Measurements from ENCODE around the gene SGCG. TPM values are rescaled to one million over a fixed set of nuclear protein-coding genes. Genes with fewer than 3 reads are reported as not detected.

The SGCG gene
- total RNA-seq, 1 donor from 2014 or later, result 2.1 TPM

- DNase-seq (ENCODE audit: low read depth) (no peak), FAIRE-seq (no peak)
- Histone ChIP-seq H3K36me3 (ENCODE audit: control insufficient read depth, insufficient read depth, low read length) (no peaks in the 10 kb centered on the region), H3K27me3 (ENCODE audit: control insufficient read depth, insufficient read depth, low read length) (no peaks in the 10 kb centered on the region), H3K4me3 (ENCODE audit: low read depth, low read length) (no peak overlapping the region)
- TF ChIP-seq, protein P1, sequence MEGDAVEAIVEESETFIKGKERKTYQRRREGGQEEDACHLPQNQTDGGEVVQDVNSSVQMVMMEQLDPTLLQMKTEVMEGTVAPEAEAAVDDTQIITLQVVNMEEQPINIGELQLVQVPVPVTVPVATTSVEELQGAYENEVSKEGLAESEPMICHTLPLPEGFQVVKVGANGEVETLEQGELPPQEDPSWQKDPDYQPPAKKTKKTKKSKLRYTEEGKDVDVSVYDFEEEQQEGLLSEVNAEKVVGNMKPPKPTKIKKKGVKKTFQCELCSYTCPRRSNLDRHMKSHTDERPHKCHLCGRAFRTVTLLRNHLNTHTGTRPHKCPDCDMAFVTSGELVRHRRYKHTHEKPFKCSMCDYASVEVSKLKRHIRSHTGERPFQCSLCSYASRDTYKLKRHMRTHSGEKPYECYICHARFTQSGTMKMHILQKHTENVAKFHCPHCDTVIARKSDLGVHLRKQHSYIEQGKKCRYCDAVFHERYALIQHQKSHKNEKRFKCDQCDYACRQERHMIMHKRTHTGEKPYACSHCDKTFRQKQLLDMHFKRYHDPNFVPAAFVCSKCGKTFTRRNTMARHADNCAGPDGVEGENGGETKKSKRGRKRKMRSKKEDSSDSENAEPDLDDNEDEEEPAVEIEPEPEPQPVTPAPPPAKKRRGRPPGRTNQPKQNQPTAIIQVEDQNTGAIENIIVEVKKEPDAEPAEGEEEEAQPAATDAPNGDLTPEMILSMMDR (IDR thresholded peaks at IDR 0.05; ENCODE audit: insufficient read depth, low read length, severe bottlenecking), result no peak
These were observed 2.5 kb downstream of the SGCG start for GRCh38 chr13:23183292-23183691.

GRCh38 chr13:23185542-23185941 lies 4.8 kb downstream of the SGCG start:
- H3K27me3 ChIP-seq (ENCODE audit: control insufficient read depth, insufficient read depth, low read length), result no peaks in the 10 kb centered on the region
- FAIRE-seq, result no peak
- no peak for DNase-seq (ENCODE audit: low read depth)
- TF ChIP-seq, protein P1 (IDR thresholded peaks at IDR 0.05; ENCODE audit: insufficient read depth, low read length, severe bottlenecking), result no peak
- no peaks in the 10 kb centered on the region for H3K36me3 ChIP-seq (ENCODE audit: control insufficient read depth, insufficient read depth, low read length)
- H3K4me3 ChIP-seq (ENCODE audit: low read depth, low read length), result no peak overlapping the region

GRCh38 chr13:23201870-23202269 lies 21.1 kb downstream of the SGCG start:
- DNase-seq (ENCODE audit: low read depth) (no peak), FAIRE-seq (no peak)
- Histone ChIP-seq H3K27me3 (ENCODE audit: control insufficient read depth, insufficient read depth, low read length) (no peaks in the 10 kb centered on the region), H3K4me3 (ENCODE audit: low read depth, low read length) (no peak overlapping the region), H3K36me3 (ENCODE audit: control insufficient read depth, insufficient read depth, low read length) (no peaks in the 10 kb centered on the region)
- TF ChIP-seq, protein P1 (IDR thresholded peaks at IDR 0.05; ENCODE audit: insufficient read depth, low read length, severe bottlenecking), result no peak

DNA sequence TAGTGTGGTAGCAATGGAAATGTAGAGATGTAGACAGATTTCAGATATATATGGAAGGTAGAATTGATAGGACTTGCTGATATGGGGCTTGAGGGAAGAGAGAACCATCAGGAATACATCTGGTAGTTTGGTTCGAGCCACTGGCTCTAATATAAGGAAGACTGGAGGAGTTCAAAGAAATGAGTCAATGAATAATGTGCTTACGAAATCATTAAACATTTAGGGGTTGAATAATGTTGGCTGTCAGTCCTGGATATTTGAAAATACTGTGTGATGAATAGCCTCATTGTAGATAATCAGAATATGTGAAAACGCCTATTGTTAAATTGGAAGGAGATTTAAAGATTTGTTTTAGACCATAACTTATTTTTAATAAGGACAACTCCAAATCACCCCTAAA lies 21.6 kb downstream of the SGCG start:
- TF ChIP-seq, protein P1 (IDR thresholded peaks at IDR 0.05; ENCODE audit: insufficient read depth, low read length, severe bottlenecking), result no peak
- H3K36me3 ChIP-seq (ENCODE audit: control insufficient read depth, insufficient read depth, low read length), result no peaks in the 10 kb centered on the region
- FAIRE-seq (no peak), DNase-seq (ENCODE audit: low read depth) (peak; percentile 4)
- H3K4me3 ChIP-seq (ENCODE audit: low read depth, low read length), result no peak overlapping the region
- H3K27me3 ChIP-seq (ENCODE audit: control insufficient read depth, insufficient read depth, low read length), result no peaks in the 10 kb centered on the region

- Histone ChIP-seq H3K4me3 (ENCODE audit: low read depth, low read length) (no peak overlapping the region), H3K27me3 (ENCODE audit: control insufficient read depth, insufficient read depth, low read length) (no peaks in the 10 kb centered on the region), H3K36me3 (ENCODE audit: control insufficient read depth, insufficient read depth, low read length) (no peaks in the 10 kb centered on the region)
- FAIRE-seq (no peak), DNase-seq (ENCODE audit: low read depth) (no peak)
- TF ChIP-seq, protein P1 (IDR thresholded peaks at IDR 0.05; ENCODE audit: insufficient read depth, low read length, severe bottlenecking), result no peak
These were observed 22.7 kb downstream of the SGCG start for GRCh38 chr13:23203516-23203915.

GRCh38 chr13:23205807-23206206 lies 25.0 kb downstream of the SGCG start:
- Histone ChIP-seq H3K36me3 (ENCODE audit: control insufficient read depth, insufficient read depth, low read length) (no peaks in the 10 kb centered on the region), H3K4me3 (ENCODE audit: low read depth, low read length) (no peak overlapping the region), H3K27me3 (ENCODE audit: control insufficient read depth, insufficient read depth, low read length) (no peaks in the 10 kb centered on the region)
- no peak for DNase-seq (ENCODE audit: low read depth)
- no peak for FAIRE-seq
- TF ChIP-seq, protein P1 (IDR thresholded peaks at IDR 0.05; ENCODE audit: insufficient read depth, low read length, severe bottlenecking), result no peak
